Renal pelvis (tissue), 4 donors: ENCODE data around the gene SNX20. TPM values are rescaled to one million over a fixed set of nuclear protein-coding genes. Genes with fewer than 3 reads are reported as not detected.

Experiments used
- DNase-seq: peaks from one replicate; pipeline ENCODE4 v3.0.0-alpha.2; 2013
- polyA plus RNA-seq, 3 donors: library from polyadenylated mRNA; unstranded; fragments of 120-200 nt; gene quantifications; one replicate each; pipeline ENCODE4 v1.2.1, GENCODE V29; 2013; ENCODE audit not compliant: insufficient read length in 3 of 3

SNX20 gene
- polyA plus RNA-seq, 3 donors, result 0.43 to 0.56 (median 0.54) TPM

DNA sequence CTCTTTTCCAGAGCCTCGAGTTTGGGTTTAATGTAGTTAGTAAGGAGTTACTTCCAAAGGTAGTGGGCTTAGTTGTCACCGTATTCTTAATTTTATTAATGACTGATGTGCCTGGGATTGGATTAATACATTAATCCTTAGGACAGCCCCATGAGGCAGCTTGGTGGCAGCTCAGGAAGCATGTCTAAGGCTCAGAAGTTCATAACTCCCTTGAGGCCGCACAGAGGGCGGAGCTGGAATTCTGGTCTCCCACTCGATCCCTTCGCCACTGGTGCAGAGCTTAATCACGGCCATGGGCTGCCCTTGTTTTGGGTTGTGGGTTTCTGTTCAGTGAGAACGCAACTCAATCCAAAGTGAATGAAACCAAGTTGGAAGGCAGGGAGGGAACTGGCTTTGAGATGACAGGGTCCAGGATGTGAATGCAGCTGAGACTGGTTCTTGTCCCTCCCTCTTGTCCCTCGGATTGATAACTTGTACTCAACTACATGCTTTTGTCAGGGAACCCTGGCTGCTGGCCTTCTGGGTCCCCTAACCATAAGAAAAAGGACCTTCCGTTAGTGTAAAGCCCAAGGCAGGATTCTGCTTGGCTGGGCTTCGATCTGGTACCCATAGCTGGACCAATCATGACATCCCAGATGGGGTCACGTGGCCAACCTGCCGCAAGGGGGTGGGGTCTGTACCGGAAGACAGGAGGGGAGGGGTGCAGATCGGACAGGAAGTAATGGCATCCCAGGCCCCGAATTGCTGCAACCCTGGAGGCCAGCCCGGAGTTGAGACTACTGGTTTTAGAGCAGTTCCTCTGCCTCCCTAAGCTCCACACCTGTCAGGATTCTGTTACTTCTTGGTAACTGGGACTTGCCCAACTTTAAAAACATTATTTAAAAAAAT lies 45.4 kb downstream of the SNX20 start:
- no peak for DNase-seq

- no peak for DNase-seq
Measured at GRCh38 chr16:50634947-50635346, 46.2 kb downstream of the SNX20 start.

- no peak for DNase-seq
Measured at GRCh38 chr16:50634090-50634489, 47.0 kb downstream of the SNX20 start.

GRCh38 chr16:50632927-50633800 lies 47.9 kb downstream of the SNX20 start:
- no peak for DNase-seq

- DNase-seq, result no peak
Measured at GRCh38 chr16:50631985-50632576, 49.0 kb downstream of the SNX20 start.

GRCh38 chr16:50631249-50631984 lies 49.7 kb downstream of the SNX20 start:
- DNase-seq, result no peak

DNA sequence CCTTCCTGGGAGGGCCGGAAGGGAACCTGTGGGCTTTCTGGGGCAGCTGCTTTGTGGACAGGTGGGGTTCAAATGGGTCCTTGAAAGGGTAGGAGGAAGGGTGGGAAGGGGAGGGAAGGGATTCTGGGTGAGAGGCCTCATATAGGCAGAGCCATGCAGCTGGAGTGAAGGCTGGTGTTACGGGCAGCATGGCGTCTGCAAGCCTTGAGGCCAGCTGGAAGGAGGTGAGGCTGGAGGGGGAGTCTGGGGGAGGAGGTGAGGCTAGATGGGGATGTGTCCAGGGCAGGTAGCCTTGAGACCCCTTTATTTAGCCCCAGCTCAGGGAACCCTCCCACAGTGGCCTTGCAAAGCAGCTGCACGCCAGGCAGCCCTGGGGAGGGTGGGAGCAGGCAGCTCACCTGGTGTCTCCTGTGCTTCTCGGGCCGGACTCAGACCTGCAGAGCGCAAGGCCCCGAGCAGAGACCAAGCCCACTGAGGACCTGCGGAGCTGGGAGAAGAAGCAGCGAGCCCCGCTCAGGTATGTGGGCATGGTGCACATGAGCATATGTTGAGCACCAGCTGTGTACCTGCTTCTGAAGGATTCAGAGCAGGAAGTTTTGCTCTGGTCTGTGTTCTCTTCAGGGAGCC lies 50.6 kb downstream of the SNX20 start:
- no peak for DNase-seq

- DNase-seq, result no peak
Measured at GRCh38 chr16:50629334-50629733, 51.8 kb downstream of the SNX20 start.

- no peak for DNase-seq
Measured at GRCh38 chr16:50628156-50628802, 52.8 kb downstream of the SNX20 start.

DNA sequence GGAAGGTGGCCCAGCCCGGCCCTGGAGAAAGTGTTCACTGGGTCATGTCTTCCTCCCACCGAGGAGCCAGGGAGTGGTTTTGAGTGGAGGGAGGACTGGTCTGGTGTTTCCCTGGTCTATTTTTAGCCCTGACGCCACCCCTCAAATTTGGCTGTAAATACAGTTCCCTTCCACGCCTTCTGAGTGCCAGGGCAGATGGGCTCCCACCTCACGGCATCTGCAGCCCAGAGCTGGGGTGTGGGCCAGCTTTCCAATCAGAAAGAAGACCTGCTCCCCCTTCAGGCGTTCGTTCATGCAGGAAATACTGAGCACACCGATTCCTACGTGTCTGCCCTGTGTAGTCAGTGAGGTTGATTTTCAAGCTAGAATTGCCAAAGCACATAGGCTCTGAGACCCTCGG lies 53.7 kb downstream of the SNX20 start:
- no peak for DNase-seq

DNA sequence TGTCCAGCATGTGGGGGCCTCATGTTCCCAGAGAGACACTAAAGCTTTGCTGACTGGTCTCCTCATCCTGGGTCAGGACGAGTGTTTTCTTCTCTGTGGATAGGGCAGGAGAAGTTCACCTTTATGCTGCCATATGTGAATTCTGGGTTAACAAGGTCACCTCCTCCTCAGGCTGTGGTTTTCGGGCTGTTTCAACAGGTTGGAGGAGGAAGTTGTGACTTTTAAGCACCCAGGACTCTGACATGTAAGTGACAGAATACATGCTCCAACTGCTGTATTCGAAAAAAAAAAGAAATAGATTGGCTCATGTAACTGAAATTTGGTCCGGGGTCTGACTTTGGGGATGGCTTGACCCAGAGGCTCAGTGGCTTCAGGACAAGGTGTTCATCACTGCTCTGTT lies 54.2 kb downstream of the SNX20 start:
- DNase-seq, result no peak

DNA sequence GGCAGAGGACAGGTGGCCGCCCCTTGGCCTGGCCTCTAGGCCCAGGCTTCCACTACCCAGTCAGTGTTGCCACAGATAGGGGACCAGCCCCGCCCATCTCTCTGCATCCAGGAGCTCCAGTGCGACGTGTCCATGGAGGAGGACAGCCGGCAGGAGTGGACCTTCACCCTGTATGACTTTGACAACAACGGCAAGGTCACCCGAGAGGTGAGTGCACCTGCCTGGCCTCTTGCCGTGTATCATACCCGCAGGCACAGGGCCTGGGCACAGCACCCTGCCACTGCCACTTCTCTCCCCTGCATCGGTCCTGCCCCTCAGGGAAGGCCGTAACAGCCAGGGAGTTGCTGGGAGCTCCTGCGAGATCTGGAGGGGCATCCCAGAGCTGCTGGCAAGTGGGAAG lies 55.7 kb downstream of the SNX20 start:
- DNase-seq, result no peak

DNA sequence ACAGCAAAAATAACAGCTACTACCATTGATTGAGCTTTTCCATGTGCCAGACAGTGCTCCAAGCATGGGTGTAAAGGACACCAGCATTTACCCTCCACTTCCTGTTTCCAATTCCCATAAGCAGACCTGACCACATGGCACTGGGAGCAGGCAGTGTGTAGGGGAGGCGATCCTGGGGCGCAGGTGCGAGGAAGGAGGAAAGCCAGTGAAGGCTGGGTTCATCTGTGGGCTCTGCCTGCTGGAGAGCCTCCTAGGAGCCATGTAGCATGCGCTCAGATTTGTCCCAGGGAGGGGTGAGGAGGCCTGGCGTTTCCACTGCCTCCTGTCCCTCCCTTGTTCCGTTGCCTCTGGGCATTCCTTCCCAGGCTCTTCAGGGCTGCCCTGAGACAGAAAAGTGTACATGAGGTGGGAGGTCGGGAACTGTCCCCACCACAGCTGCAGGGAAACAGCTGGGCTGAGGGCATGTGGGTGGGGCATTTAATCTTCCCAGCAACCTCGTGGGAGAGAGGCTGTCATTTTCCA lies 56.6 kb downstream of the SNX20 start:
- DNase-seq, result no peak

DNA sequence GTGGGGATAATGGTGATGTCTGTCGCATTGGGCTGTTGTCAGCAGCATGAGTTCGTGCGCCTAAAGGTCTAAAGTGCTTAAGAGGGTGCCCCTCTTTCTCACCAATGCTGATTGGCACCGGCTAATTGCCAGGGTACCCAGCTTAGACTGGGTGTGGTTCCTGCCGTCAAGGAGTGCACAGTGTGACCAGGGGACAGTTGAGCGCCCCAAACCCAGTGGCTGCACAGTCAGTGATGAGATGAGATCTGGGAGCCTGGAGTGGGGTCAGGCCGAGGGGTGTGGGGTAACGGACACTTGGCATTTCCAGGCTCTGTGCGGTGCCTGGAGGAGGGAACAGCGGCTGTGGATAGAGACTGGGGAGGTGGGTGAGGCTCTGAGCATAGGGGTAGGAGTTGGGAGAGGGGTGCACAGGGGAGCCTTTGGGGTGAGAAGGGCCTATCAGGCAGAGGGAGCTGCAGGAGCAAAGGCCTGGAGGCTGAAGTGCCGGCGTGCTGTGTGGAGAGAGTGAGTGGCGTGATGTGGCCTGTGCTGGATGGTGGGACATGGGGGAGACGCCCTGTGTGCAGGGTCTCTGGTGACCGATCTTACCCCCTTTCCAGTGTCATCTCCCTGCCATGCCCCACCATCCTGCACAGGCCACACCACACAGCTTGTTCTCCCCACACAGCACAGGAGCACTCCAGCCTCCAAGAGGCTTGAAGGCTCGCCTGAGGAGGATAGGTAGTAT lies 58.3 kb downstream of the SNX20 start:
- no peak for DNase-seq

DNA sequence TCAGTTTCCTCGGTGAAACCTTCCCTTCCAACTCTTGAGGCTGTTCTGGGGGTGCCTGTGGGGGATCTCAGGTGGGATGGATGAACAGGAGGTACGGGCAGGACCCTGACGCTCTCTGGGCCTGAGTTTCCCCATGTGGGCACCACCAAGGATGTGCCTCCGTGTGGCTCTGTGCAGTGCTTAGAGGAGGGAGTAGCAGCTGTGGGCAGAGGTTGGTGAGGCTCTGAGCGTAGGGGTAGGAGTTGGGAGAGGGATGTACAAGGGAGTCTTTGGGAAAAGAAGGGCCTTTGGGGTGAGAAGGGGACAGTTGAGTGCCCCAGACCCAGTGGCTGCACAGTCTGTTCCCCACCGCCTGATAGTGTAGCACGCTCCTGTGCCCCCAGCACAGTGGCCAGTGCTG lies 59.1 kb downstream of the SNX20 start:
- DNase-seq, result no peak
